ENCODE measurements around the gene EIF6.
A peak's percentile ranks its signal among the peaks of the same experiment; 100 is the strongest.
"Not testable (repeated sequence)": the region's sequence is repeated elsewhere in the genome, so short reads cannot be mapped to it uniquely, and the experiment has no call there.

Gene EIF6

DNA sequence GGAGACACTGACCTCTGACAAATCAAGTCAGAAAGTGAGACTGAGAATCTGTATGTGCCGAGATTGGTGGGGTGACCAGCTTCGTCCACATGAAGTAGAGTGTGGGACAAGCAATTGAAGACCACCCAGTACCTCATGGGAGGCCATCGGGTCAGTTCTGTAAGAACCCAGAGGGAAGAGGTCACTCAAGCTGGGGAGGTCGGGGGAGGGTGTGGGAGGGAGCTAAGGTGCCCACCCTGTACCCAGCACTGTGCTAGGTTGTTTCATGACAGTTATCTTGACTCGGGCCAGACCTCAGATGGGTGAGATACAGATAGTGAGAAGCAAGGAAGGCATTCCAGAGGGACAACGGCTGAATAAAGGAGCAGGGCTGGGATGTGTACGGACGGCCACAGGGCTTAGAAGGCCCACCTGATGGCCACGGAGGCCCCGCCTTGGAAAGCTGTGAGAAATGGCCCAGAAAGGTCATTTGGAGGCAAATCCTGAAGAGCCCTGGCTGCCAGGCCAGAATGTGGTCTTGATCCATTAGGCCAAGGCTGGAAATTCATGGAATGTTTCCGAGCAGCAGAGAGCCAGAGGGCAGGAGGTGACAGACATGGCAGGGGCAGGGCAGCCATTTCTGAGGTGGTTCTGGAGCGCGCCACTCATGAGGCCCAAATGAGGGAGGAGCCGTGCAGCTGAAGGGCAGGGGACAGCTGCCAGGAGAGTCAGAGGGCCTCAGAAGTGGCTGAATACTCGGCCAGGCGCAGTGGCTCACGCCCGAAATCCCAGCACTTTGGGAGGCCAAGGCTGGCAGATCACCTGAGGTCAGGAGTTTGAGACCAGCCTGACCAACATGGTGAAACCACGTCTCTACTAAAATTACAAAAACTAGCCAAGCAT is 14.3 kb downstream of the EIF6 start:
- H3K36me3 Mint-ChIP-seq (ENCODE audit: low read depth) = peaks cover 7% of the 10 kb centered on the region
- no peak overlapping the region for H3K4me3 Mint-ChIP-seq
- no peaks in the 10 kb centered on the region for H3K9me3 Mint-ChIP-seq
- H3K27ac Mint-ChIP-seq = no peak overlapping the region
- H3K4me1 Mint-ChIP-seq (ENCODE audit: low read depth) = no peaks in the 10 kb centered on the region
- H3K27me3 Mint-ChIP-seq = no peaks in the 10 kb centered on the region

DNA sequence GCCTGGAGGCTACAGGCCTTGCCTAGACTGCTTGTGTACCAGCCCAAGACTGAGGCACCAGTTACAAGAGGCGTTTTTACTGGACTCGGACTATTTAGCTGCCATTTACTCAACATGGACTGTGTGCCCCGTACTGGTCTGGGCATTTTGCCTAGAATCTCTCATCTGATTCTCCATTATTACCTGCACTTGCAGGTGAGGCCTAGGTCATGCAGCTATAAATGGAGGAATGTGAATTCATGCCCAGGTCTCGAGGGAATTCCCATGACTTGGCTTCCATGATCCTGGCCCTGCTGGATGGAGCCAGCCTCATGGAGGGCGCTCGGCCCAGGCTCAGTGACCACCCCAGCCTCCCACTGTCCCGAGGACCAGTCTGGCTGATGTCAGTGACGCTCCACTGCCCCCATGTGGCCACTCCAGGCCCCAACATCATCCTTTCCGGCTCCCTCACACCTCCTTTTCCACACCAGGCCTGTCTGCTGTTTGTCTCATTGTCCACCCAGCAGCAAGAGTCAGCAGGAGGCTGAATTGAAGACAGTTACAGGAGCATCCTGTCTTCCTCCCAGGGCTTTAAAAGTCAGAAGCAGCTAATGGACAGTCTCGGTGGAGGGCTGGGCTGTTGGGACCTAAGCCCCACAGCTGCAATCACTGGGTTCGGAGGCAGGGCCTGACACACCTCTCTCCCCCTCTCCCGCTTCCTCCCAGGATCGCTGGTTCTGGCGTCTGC is 15.4 kb downstream of the EIF6 start:
- H3K9me3 Mint-ChIP-seq = no peaks in the 10 kb centered on the region
- H3K27me3 Mint-ChIP-seq = no peaks in the 10 kb centered on the region
- no peak overlapping the region for H3K4me3 Mint-ChIP-seq
- no peaks in the 10 kb centered on the region for H3K4me1 Mint-ChIP-seq (ENCODE audit: low read depth)
- no peak overlapping the region for H3K27ac Mint-ChIP-seq
- H3K36me3 Mint-ChIP-seq (ENCODE audit: low read depth) = peaks cover 7% of the 10 kb centered on the region

DNA sequence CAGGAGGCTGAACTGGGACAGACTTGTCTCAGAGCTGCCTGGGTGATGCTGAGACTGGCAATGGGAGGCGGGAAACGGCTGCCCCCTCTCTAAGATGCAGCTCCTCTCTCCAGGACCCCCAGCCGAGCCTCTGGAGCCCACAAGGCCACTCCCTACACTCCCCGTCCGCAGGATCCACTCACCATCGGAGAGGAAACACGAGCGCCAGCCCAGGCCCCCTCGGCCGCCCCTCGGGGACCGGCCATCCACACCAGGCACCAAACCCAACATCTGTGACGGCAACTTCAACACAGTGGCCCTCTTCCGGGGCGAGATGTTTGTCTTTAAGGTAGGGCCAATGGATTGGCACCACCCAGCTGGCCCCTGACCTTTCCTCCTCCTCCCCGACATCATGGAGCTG is 17.5 kb downstream of the EIF6 start:
- Mint-ChIP-seq H3K4me1 (ENCODE audit: low read depth) (no peaks in the 10 kb centered on the region), H3K9me3 (no peaks in the 10 kb centered on the region), H3K36me3 (ENCODE audit: low read depth) (peaks cover 7% of the 10 kb centered on the region), H3K4me3 (no peak overlapping the region), H3K27ac (no peak overlapping the region), H3K27me3 (no peaks in the 10 kb centered on the region)

DNA sequence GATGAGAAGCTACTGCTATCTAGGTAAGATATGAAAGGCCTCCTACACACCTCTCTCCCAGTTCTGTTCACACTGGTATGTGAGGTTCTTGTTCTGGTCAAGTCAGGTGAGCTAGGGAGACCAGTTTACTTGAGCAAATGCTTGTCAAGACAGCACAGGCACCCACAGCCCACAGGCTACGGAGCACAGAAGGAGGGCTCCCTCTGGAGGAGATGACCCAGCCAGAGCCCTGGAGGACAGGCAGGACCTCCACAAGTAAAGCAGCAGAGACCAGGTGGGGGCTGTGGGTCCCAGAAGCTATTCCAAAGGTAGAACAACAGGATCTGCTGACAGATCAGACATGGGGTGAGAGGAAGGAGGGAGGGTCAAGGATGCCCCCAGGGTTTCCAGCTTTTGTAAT is 19.8 kb downstream of the EIF6 start:
- Mint-ChIP-seq H3K4me1 (ENCODE audit: low read depth) (no peaks in the 10 kb centered on the region), H3K27ac (no peak overlapping the region), H3K9me3 (no peaks in the 10 kb centered on the region), H3K4me3 (no peak overlapping the region), H3K27me3 (no peaks in the 10 kb centered on the region), H3K36me3 (ENCODE audit: low read depth) (peaks cover 7% of the 10 kb centered on the region)

DNA sequence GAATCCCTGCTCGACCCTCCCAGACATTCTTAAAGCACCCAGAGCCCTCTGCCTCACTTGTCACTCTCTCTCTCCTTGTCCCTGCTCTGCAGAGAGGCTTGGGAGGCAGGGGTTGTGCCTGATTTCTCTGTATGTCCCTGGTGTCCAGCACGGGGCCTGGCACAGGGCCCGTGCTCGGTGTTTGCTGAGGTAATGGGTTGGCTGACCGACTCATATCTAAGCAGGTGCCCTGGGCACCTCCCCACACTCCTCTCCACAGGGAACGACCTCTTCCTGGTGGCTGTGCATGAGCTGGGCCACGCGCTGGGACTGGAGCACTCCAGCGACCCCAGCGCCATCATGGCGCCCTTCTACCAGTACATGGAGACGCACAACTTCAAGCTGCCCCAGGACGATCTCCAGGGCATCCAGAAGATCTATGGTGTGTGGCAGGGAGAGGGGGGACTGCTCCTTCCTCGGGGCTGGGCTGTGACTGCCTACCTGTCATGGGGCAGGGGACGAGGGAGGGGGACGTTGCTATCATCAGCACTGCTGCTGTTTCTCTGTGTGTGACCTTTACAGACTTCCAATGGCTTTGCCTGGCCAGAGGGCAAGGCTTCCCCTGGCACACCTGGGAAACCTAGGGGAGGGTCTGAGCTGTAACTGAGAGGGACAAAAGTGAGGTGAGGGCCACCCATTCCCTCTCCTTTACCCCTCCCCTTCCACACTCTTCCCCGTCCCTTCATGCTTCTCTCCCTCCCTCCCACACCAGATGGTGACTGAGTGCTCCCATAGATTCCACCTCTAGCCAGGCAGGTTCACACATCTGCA is 20.8 kb downstream of the EIF6 start:
- Mint-ChIP-seq H3K4me3 (no peak overlapping the region), H3K4me1 (ENCODE audit: low read depth) (no peaks in the 10 kb centered on the region), H3K9me3 (no peaks in the 10 kb centered on the region), H3K27ac (no peak overlapping the region), H3K36me3 (ENCODE audit: low read depth) (peaks cover 7% of the 10 kb centered on the region), H3K27me3 (no peaks in the 10 kb centered on the region)

DNA sequence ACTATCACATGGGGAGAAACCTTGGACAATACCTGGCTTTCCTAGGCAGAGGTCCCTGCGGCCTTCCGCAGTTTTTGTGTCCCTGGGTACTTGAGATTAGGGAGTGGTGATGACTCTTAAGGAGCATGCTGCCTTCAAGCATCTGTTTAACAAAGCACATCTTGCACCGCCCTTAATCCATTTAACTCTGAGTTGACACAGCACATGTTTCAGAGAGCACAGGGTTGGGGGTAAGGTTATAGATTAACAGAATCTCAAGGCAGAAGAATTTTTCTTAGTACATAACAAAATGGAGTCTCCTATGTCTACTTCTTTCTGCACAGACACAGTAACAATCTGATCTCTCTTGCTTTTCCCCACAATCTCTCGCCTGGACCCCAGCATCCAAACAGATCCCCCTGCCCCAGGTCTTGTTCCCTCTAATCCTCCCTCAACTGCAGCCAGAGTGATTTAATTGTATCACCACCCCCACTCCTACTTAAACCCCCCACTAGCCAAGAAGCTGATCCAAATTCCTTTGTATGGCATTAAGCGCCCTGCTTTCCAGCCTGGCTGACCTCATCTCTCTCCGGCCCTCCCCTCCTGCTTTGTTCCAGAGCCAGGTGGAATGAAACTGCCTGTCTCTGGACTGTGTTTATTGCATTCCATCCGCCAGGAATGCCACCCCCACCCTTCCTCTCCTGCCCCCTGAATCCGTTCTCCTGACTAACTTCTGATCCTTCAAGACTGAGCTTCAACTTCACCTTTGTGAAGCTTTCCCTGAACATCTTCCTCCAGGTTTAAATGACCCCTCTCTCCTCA is 21.6 kb downstream of the EIF6 start:
- H3K9me3 Mint-ChIP-seq = not testable (repeated sequence)

DNA sequence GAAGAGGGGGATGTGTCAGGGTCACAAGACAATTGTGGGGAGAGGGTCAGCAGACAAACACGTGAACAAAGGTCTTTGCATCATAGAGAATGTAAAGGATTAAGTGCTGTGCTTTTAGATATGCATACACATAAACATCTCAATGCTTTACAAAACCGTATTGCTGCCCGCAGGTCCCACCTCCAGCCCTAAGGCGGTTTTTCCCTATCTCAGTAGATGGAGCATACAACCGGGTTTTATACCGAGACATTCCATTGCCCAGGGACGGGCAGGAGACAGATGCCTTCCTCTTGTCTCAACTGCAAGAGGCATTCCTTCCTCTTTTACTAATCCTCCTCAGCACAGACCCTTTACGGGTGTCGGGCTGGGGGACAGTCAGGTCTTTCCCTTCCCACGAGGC is 22.3 kb downstream of the EIF6 start:
- H3K27ac Mint-ChIP-seq; H3K4me3 Mint-ChIP-seq; H3K9me3 Mint-ChIP-seq; H3K27me3 Mint-ChIP-seq; H3K36me3 Mint-ChIP-seq (ENCODE audit: low read depth); H3K4me1 Mint-ChIP-seq (ENCODE audit: low read depth): not testable (repeated sequence)

More for the DNA sequence above, 21.6 kb downstream of the EIF6 start:
- H3K27me3 Mint-ChIP-seq; H3K4me3 Mint-ChIP-seq; H3K4me1 Mint-ChIP-seq (ENCODE audit: low read depth); H3K36me3 Mint-ChIP-seq (ENCODE audit: low read depth); H3K27ac Mint-ChIP-seq: not testable (repeated sequence)

DNA sequence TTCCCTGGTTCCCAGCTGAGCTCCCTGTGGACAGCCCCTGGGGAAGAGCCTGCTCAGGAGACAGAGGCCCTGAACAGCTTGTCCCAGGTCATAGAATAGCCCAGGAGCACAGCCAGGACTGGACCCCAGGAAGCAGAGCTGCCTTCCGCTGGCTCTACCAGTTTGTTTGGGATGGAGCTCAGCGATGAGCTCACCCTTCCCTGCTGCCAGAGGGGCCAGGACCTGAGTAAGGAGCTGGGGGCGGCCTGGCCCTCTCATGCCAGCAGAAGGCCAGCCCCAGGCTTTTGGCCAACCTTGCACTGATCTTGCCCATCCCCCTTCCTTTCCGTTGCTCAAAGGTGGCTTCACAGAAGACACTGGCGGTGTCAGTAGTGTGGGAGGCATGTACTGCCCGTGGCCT is 24.1 kb downstream of the EIF6 start:
- Mint-ChIP-seq H3K36me3 (ENCODE audit: low read depth) (no peaks in the 10 kb centered on the region), H3K9me3 (no peaks in the 10 kb centered on the region), H3K27me3 (no peaks in the 10 kb centered on the region), H3K4me1 (ENCODE audit: low read depth) (no peaks in the 10 kb centered on the region), H3K4me3 (no peak overlapping the region), H3K27ac (no peak overlapping the region)

DNA sequence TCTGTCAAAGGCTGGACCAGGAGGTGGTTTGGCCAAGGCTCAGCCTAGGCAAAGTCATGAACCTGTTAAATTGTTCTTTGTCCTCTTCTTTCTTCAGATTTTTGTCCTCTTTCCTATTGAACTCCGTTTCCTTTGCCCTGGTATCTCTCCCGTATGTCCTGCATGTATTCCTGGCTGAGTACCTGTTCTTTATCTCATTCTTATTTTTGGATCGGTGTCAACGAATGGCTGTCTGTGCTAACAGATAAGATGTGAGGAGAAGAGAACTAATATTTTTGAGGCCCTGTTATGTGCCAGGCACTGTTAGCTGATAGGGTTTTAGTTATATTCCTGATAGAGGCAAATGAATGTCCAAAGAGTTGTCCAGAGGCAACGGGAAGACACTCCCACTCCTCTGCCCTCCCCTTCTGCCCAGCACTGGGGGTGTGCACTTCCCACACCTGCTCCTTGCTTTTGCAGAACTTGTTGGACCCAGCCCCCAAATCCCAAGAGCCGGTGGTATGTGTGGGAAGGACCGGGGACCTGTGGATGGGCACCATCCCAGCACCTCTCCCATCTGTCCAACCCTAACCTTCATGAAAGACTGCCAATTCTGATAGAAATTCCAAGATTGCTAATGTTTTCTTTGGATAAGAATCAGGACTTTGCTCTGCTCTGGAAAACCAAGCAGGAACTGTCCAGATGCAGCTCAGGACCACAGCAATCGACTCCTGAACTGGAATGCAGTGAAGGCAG is 27.2 kb downstream of the EIF6 start:
- Mint-ChIP-seq H3K4me1 (ENCODE audit: low read depth) (peaks cover 2% of the 10 kb centered on the region), H3K4me3 (no peak overlapping the region), H3K27ac (no peak overlapping the region), H3K27me3 (no peaks in the 10 kb centered on the region), H3K36me3 (ENCODE audit: low read depth) (peaks cover 4% of the 10 kb centered on the region), H3K9me3 (no peaks in the 10 kb centered on the region)

DNA sequence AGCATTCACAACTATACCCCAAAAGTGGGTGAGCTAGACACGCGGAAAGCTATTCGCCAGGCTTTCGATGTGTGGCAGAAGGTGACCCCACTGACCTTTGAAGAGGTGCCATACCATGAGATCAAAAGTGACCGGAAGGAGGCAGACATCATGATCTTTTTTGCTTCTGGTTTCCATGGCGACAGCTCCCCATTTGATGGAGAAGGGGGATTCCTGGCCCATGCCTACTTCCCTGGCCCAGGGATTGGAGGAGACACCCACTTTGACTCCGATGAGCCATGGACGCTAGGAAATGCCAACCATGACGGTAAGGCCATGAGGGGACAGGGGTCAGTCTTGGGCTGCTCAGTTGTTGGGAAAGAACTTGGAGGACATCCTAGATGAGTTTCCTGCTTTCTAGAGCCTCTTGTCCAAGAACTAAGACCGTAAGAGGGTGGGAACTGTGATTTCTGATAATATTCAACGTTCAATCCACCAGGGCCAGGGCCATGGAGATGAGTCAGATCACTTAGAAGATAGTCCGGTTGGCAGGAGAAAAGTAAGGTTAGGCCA is 30.0 kb downstream of the EIF6 start:
- Mint-ChIP-seq H3K9me3 (no peaks in the 10 kb centered on the region), H3K36me3 (ENCODE audit: low read depth) (peaks cover 4% of the 10 kb centered on the region), H3K4me3 (no peak overlapping the region), H3K4me1 (ENCODE audit: low read depth) (peaks cover 21% of the 10 kb centered on the region), H3K27ac (no peak overlapping the region), H3K27me3 (no peaks in the 10 kb centered on the region)

DNA sequence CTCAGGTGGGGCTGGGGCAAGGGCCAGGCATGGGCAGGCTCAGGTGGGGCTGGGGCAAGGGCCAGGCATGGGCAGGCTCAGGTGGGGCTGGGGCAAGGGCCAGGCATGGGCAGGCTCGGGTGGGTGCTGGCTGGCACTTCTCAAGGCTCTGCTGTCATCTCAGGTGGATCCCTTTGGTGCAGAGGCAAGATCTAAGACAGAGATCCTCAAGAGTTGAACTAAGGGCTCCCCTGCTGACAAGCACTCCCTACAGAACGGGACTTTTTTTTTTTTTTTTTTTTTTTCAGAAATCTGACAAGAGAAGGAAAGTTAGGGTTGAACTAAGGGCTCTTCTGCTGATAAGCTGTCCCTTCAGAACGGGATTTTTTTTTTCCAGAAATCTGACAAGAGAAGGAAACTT is 31.6 kb downstream of the EIF6 start:
- no peak overlapping the region for H3K27ac Mint-ChIP-seq
- no peaks in the 10 kb centered on the region for H3K27me3 Mint-ChIP-seq
- H3K36me3 Mint-ChIP-seq (ENCODE audit: low read depth) = peaks cover 4% of the 10 kb centered on the region
- H3K4me1 Mint-ChIP-seq (ENCODE audit: low read depth) = peaks cover 21% of the 10 kb centered on the region
- H3K4me3 Mint-ChIP-seq = no peak overlapping the region
- no peaks in the 10 kb centered on the region for H3K9me3 Mint-ChIP-seq

DNA sequence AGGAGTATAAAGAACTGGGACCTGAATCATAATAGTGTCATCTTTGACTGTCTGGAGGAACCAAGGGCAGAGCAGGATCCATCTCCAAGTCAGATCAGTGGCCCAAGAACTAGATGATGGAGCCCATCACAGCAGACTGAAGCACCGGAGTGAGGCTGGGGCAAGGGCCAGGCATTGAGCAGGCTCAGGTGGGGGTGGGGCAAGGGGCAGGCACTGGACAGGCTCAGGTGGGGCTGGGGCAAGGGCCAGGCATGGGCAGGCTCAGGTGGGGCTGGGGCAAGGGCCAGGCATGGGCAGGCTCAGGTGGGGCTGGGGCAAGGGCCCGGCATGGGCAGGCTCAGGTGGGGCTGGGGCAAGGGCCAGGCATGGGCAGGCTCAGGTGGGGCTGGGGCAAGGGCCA is 32.0 kb downstream of the EIF6 start:
- H3K27me3 Mint-ChIP-seq; H3K9me3 Mint-ChIP-seq; H3K36me3 Mint-ChIP-seq (ENCODE audit: low read depth); H3K4me3 Mint-ChIP-seq: not testable (repeated sequence)
- peak overlapping the region; percentile 77 for H3K27ac Mint-ChIP-seq
- H3K4me1 Mint-ChIP-seq (ENCODE audit: low read depth) = peaks cover 21% of the 10 kb centered on the region

DNA sequence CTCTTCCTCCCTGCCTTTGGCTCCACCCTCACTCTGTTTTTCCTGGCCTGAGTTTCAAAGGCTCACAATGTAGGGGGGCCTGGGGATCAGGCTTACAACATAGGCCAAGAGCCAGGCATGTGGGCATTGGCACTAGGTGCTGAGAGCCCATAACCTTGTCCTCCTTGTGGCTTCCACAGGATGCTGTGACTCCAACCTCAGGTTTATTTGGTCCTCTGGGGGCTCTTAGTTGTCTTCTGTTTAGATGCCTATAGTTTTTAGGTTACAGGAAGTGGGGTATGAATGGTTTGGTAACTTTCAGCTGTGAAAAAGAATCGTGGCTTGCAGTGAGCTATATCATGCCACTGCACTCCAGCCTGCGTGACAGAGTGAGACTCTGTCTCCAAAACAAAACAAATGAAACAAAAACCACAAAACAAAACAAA is 32.5 kb downstream of the EIF6 start:
- Mint-ChIP-seq H3K4me3 (no peak overlapping the region), H3K36me3 (ENCODE audit: low read depth) (peaks cover 4% of the 10 kb centered on the region), H3K9me3 (no peaks in the 10 kb centered on the region), H3K27ac (peak overlapping the region; percentile 77), H3K27me3 (no peaks in the 10 kb centered on the region), H3K4me1 (ENCODE audit: low read depth) (peaks cover 21% of the 10 kb centered on the region)

DNA sequence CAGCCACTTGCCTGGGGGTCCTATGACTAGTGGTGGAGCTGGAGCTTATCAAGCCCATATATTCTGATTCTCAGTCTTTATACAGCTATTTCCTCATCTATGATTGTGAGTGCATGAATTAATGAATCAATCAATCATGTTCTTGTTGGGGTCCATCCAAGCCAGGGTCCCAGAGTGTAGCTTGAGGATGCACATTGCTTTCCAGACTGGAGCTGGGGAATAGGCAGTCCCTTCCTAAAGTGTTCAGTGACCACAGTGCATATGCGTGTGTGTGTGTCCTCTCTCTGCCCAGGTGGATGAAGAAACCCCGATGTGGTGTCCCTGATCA is 33.0 kb downstream of the EIF6 start:
- no peak overlapping the region for H3K27ac Mint-ChIP-seq

More for the DNA sequence above, 33.0 kb downstream of the EIF6 start:
- H3K27me3 Mint-ChIP-seq = no peaks in the 10 kb centered on the region
- H3K4me3 Mint-ChIP-seq = no peak overlapping the region
- H3K36me3 Mint-ChIP-seq (ENCODE audit: low read depth) = peaks cover 7% of the 10 kb centered on the region
- H3K9me3 Mint-ChIP-seq = no peaks in the 10 kb centered on the region
- H3K4me1 Mint-ChIP-seq (ENCODE audit: low read depth) = peaks cover 21% of the 10 kb centered on the region

All from stimulated activated naive CD8-positive, alpha-beta T cell treated with anti-CD3 and anti-CD28 coated beads, Interleukin-15, Interleukin-2, amounts not matched to agents 100 ng/mL and 50 ng/mL, for 24 hours (primary cell).